DND-41 (cell line): Measurements from ENCODE around the gene SCN5A.

Experiments
- CTCF ChIP-seq: IDR thresholded peaks from 2 replicates; pipeline ENCODE4 v1.5.1; 2012; ENCODE audit warnings: borderline replicate concordance, low read length, moderate library complexity, mild to moderate bottlenecking; ENCODE audit not compliant: poor library complexity, severe bottlenecking; ENCODE audit errors: extremely low read depth
- EZH2 ChIP-seq: IDR thresholded peaks from 3 replicates; pipeline ENCODE4 v1.6.1; 2012; ENCODE audit warnings: borderline replicate concordance, low read depth, mild to moderate bottlenecking, moderate library complexity, low read length, inconsistent platforms; ENCODE audit not compliant: severe bottlenecking

- TF ChIP-seq CTCF (no peak), EZH2 (no peak)
Measured at GRCh38 chr3:38500688-38501417, 148.6 kb downstream of the SCN5A start.
